HS-5 (cell line): ENCODE measurements around the gene HSPA12A.

Experiments used
- DNase-seq: peaks from one replicate; pipeline ENCODE4 v3.0.0-alpha.2; 2012; ENCODE audit warnings: low read depth

The HSPA12A gene

DNA sequence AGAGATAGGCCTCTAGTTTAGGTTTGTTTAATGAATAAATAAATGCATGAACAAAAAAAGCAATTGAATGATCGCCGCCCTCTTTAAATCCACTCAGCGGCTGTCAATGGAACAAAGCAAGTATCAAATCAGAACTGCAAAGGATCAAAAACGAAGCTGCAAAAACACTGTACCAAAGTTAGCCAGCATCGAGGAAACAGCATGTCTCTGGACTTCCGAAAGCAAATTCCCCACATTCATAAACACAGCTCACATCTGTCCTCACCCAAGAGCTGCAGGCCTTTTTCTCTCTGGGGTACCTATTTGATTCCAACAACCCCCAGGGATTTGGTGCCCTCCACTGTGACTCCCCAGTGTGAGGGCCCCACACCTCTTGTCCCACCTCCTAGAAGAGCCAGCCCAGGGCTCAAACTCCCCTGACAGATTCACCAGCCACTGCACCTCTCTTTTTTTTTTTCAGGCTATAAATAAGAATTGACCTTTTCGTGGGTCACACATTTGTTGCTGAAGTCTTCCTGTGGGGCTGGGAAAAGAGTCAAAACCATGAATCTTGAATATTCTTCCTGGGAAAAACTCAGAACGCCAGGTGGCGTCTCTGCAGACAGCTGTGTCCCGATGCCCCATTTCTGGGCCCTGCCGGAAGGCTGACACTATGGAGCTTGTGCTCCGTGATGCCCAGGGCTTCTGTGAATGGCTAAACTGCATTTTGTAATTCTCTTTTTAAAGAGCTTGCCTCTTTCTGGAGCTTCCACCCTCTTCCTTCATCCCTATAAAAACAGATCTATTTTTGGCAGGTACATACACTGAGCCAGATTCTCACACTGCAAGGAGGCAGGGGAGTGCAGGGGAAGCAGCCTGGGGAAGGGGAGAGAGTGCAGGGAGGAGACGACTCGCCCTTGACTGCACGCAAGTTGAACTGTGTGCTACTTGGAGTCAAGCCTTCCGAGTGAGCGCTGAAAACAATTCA is 51.7 kb downstream of the HSPA12A start:
- DNase-seq: no peak

DNA sequence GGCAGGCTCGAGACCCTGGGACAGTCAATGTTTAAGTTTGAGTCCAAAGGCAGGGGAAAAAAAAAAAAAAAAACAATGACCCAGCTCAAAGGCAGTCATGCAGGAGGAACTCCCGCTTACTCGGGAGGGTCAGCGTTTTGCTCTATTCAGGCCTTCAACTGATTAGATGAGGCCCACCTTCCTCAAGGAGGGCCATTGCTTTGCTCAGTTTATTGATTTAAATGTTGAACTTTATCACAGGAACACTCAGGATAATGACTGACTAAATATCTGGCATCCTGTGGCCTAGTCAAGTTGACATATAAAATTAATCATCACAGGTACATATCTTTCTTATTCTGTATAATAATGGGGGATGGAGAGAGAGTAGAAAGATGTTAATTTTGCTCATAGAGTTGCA is 52.6 kb downstream of the HSPA12A start:
- DNase-seq: no peak

DNA sequence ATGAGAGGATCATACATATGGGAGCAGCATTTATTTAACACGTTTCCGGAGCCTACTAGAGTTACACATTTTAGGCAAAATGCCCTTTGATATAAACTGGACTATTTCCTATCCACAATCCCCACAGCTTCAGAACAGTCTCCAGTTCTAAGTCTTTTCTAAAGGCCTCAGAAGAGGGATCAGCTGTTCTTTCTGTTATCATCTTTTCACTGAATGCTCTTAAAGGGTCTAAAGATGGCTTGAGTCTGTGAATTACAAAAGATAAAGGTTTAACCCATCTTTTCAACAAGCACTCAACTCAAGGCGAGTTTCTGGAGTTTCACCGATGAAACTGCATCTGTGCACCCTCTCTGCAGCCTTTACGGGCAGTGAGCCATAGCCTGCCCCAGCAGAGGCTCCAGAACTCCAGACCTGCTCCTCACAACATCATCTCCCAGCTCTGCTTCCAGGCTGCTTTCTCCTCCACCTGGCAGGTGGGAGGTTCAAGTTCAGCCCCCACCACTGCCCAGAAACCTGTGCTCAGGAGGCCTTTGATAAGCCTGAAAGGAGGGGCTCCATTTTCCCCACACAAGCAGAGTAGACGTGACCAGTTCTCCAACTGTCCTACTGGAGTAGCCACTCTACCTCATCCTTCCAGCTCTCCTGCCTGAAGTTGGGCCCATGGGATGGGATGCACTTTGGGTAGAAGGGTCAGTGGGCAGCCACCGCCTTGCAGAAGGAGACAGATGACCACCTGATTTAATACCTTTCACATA is 53.4 kb downstream of the HSPA12A start:
- DNase-seq: no peak

DNA sequence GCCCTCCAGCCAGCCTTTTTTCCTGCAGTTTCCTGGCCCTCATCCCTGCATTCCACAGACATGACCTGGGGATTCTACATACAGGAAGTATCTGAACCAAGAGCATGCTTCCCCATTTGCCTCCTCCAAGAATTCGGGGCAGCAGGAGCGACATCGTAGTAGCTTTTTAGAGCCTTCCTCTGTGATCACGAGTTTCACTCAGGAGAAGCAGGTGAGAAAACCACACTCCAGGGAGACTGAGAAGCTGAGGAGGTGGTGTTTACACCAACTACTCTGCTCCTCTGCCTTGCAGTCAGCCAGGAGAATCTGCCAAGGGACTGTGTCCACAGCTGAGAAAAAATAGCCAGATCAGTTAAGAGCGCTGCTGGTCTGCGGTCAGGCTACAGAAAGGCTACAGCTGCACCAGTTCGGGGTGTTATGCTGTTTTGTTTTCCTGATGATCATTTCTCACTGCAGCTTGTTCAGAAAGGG is 54.1 kb downstream of the HSPA12A start:
- DNase-seq: peak; percentile 18

DNA sequence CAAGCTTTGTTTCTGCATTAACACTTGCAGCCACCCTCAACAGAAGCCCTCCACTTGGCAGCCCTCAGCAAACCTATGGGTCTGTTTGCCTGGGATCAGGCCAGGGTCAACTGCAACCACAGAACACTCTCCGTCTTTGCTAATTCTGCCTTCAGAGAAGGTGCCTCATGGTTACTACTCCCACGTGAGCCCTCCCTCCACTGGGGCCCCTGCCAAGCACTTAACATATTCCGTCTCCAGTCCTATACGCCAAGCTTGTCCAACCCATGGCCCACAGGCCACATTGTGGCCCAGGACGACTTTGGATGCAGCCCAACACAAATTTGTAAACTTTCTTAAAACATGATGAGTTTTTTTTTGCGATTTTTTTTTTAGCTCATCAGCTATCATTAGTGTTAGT is 54.7 kb downstream of the HSPA12A start:
- no peak for DNase-seq

DNA sequence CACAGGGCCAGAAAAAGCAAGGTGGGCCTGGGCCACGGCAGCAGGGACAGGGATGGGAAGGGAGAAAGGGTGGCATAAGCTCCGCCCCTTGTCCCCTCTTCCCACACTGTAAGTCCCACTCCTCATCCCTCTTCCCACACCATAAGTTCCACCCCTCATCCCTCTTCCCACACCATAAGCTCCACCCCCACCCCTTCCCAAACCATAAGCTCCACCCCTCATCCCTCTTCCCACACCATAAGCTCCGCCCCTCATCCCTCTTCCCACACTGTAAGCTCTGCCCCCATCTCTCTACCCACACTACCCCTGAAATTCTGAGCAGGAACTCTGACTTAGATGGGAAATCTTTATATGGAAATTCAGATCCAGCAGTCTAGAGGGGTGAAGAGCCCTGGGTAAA is 55.7 kb downstream of the HSPA12A start:
- DNase-seq: no peak

DNA sequence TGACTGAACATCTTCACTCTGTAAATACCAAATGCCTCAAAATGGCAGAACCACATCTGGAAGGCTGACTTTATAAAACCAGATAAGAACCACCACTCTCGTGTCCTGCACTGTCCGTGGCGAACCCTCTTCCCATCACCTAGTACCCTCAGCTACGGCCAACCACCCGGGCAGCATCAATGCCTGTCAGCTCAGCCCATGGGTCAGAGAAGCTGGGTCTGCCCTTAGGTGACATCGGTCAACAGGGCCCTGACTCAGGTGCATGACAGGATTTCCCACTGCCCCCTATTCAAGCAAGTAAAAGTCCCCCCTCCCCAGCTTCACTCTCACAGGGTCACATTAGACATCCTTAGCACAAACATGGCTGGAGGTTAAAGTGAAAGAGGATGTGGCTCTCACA is 56.6 kb downstream of the HSPA12A start:
- DNase-seq: no peak

DNA sequence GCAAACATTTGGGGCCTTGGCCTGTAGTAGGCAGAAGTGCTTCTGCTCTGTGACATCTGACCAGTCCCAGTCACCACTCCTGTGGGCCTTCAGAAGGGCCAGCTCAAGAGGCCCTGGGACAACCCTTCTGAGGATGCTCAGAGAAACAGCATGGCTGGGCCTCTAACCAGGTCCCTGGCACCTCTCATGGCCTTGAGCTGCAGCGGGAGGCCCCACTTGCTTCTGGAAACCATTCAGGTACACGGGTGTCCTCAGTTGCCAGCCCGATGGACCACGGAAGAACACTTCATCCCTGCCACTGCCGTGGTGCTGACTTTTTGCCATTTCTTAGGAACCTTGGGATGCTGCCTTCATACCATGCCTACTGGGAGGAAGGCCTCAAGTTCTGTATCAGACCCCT is 57.6 kb downstream of the HSPA12A start:
- DNase-seq: no peak

DNA sequence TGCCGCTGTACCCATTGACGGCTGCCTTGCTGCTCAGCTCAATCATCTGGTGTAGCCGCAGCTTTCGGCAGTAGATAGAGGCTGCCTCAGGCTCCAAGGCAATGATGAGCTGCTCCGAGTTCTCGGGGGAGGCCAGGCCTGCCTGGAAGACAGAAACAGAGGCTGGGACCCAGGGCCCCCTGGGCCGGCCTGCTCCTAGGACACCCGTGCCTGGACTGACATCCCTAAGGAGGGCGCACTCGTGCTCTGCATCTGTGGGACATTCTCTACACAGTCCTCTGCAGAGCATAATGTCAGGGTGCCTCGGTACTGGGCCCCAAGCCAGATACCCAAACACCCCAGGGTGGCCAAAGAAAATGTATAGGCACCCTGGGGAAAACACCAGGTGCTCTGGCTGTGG is 58.5 kb downstream of the HSPA12A start:
- DNase-seq: no peak

DNA sequence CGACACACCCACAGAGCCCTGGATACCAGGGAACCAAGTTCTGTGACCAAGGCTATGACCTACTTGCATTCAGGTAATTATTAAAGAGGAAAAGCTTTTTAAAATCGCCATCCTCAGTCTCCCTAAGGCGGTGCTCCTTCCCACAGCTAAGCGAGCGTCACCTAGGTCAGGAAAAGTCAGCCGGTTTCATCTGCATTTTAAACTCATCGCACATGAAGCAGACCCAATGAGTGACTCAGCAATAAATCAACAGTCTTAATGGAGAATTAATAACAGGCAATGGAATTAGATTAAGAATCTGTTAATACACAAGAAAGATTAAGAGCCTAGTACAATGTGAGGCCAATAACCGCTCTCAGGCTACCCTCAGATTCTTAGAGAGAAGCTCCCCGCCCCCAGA is 59.2 kb downstream of the HSPA12A start:
- DNase-seq: no peak

DNA sequence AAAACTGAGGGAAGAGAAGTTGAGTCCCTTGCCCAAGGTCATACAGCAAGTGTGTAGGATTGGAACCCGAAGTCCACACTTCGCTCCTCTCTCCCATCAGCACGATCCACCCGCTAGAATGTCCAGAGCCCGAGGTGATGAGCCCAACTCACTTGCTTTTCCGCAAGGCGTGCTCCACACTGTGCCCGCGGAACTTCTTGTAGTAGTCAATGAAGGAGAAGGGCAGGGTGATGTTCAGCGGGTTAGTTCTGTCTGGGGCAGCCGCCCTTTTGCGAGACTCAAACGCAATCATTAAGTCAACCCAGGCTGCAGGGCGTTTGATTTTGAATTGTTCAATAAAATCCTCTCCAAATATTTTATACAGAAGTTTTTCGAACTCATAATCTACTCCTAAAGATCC is 63.0 kb downstream of the HSPA12A start:
- DNase-seq: no peak

DNA sequence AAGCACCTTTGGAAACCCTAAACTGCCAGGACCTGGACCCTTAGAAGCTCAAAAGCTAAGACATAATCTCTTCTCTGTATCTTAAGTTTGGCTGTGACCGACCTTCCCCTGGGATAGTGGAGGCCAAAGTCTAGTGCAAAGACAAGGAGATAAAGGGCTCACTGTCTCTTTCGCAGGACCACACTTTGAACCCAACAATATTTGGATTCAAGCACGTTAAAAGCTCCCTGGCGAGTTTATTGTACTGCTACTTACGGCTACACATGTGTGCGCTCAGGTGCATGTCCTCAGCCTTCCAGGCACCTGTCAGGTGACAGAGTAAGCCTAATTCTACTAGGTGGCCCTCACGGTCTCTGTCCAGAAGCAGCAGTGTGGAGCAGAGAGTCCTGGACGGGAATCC is 65.7 kb downstream of the HSPA12A start:
- DNase-seq: no peak

DNA sequence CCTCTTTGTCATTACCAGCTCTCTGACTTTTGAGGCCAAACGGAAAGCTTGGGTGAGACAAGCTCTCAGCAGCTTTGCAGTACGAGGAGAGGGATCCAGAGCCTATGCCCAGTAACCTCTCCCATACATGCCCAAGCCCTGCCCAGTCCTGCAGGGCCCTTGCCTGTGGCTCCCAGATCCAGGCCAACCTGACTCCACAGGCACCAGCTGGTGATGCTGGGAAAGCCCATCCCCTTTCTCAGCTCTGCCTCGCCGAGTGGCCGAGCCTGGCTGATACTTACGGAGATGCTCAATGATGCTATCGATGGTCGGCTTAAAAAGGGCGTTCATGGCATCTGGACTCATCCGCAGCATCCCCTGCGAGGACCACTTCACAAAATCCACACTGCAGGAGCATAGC is 66.2 kb downstream of the HSPA12A start:
- no peak for DNase-seq

DNA sequence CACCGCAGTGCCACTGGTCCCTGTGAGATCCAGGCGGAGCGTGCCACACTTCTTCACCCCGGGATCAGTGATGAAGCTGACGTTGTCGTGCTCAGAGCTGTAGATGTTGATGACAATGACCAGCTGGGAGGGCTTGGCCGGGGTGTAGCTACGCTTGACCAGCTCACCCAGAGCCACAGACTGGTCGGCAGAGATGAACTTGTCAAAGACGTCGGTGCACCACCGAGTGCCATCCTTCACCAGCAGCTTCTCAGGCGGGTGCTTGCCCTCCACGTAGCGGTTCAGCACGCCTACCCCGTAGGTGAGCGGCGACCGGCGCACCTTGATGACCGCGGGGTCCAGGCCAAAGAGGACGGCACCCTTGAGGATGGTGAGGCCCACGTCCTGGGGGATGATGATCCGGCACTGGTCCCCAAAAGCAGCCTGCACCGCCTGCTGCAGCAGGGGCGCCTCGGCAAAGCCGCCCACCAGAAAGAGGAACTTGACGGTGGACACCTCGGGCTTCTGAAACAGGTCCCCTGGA is 67.4 kb downstream of the HSPA12A start:
- DNase-seq: no peak

DNA sequence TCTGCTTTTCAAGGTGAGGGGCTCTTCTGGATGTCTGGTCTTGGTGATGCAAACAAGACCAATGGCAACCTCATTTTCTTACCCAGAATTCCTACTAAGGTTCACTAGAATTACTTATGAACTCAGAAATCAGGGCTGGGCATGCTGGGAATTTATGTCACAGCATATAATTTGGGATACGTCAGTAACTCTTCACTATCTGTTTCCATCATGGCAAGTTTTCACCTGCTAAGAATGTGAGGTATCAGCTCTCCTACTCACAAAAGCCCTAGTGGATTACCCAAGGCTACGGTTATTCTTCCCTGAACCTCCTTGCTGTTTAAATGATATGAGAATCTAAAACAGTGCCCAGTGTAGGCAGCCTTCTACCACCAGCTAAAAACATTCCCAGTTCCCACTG is 68.5 kb downstream of the HSPA12A start:
- no peak for DNase-seq

DNA sequence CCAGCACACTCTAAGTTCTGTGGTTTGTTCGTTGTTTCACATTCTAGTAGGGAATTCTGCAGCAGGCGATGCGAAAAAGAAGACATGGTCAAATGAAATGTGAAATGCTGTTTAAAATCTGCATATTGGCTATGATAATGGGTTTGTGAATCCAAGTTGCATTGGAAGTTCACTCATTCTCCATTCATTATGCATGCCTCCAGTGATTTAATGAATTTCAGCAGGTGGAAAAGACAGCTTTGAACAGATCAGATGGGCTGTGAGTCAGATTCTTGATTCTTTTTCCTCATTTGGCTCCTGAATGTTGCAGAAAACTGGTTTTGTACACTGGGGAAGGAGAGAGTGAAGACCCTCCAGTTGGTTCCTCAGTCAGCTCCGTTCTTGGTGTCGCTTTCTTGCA is 69.5 kb downstream of the HSPA12A start:
- DNase-seq: no peak

DNA sequence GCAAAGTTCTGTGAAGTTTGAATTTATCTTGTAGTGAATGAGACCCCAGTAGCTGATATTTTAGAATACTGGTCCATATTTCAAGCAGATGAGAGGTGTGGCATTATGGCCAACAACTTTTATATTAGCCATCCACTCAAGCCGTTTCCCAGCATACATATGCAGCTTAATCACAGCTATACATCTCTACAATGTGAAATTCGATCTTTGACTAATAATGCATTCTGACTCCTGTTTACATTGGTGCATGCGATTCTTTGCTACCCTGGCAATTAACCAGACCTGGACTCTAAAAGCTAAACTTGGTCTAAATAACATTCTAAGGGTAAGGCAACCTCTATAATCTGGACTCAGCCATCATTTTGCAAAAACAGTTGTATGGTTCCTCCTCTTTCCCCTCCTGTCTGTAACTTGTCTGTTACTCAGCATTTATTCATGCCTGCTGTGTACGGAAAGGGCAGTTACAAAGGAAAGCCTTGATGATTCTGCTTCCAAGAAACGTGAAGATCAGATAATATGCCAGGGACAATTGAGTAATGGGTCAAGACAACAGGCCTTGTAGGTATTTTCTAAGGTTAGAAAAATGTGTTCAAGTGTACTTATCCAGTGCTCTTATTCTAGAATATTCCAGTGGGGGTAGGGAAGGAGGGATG is 71.0 kb downstream of the HSPA12A start:
- peak; percentile 6 for DNase-seq

DNA sequence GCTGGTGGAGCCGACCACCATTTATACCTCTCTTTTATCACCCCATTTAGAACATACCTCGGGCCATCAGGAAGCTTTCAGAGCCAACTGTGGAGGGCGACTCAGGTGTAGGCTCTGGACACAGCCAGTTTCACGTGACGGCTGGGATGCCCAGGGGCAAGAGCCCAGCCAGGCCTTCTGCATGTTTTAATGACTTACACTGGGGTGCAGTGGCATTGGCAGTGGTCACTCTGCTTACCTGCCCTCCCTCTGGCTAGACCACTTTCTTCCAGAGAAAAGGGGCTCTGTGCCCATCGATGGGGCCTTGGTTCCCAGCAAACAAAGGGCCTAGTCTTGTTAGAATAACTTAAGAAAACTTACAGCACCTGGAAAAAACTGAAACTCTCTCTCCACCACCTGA is 71.7 kb downstream of the HSPA12A start:
- DNase-seq: no peak

DNA sequence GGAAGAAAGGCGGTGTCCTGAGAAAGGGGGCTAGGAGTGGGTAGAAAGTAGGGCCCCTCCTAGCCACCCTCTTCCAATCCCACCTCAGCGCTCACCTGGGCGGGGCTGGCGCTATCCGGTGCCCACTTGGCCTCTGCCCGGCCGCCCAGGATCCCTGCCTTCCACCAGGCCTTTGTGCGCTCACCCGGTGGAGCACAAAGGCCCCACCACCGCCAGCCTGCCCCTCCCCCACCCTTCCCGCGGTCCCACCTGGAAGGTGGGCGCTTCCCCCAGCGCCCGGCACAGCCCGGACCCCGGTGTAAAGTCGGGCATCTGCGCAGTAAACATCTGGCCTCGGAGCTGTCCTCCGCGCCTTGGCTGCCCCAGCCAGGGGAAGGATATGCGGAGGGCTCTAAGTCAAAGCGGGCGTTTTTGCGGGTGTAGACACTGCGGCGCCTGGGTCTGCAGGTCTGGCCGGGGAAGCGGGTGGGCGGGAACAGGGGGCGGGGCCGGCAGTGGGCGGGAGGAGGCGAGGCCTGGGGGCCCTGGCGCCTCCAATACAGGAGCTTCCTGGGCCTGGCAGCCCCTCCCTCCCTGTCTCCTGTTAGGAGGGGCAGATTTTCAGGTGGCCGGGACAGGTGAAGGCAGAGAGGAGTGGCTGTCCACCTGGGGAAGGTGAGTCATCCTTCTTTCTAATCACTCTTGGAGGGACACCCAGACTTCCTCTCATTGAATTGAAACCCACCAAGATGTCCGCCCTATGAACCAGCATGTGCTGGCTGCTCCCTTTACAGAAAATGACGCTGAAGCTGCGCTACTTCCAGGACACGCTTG is 72.3 kb downstream of the HSPA12A start:
- no peak for DNase-seq

DNA sequence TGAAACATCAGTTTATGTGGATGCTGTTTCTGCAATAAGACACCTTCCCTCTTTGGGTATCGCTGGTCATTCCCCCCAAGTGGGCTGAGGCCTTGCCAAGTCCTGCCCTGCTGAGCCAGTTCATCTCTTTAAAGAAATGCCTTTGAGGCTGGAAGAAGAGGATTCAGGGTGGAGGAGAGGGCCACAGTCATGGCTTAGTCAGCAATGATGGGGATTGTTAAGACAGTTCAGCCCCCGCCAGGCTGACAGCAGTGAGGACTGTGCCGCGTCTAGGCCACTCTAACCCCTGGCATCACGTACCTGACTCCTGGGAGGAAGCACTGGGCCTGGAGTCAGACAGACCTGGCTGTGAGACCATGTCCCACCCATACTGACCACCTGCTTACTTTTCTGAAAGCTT is 73.3 kb downstream of the HSPA12A start:
- DNase-seq: no peak

DNA sequence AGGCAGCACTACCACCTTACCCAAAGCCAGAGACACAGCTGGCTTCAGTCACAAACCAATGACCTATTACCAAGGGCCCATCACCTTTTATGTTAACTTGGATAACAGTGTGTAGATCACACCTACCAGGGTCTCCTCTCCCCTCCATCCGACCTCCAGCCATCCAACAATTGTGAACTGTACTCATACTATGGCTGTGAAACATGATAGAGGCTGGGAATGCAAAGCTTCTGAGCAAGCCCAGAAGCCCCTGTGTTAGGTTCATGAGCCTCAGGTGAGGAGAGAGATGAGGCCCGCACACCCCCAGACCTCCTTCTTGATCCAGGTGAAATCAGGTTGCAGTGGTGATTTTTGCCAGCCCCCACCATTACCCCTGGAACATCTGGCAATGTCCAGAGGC is 73.9 kb downstream of the HSPA12A start:
- no peak for DNase-seq

DNA sequence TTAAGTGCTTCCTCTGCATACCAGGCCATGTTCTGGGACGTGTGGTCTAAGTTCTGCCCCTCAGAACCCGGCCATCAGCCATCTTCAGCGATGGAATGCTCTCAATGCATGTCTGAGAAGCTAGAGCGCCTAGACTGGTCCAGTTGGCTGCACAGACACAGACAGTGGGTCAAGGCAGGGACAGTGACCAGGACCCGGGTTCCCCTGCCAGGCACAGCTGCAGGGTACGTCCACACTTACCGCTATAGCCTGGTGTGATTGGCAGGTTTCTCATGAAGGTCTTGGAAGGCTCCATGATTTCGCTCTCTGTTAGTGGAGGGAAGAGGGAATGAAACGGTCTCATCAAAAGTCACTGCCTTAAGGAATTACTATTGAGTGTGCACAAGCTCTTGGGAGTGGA is 74.3 kb downstream of the HSPA12A start:
- no peak for DNase-seq
